ENCODE measurements around the gene SHOC2.

DNA sequence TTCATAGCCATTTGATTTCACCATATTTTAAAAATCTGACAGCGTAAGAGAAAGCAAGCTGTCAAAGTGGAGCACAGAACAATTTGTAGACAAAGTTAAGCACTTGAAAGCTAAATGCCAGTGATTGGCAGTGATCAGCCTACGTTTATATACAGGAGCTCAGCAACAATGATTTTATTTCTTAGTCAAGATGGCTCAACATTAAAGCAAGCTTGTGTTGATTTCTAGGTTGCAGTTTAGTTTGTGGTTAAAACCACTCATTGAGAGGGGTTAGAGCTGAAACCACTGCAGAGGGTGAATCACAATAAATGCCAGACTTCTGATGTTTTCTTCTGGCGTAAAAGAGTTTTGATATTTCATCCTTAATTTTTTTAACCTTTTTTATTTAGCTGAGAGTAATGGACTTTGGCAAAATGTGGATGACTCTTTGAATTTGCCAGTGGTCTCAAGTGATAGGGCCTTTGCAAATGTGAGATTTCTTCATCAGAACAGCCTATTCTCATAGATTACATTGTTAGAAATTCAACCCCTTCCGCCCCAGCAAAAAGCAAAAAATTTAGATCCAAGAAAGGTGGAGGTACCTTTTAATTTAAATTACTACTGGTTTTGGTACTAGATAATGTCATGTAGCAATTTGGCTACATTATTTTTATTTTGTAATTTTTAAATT, 73.8 kb downstream of the SHOC2 start:
- TF ChIP-seq TAF1 (IDR thresholded peaks at IDR 0.05; ENCODE audit: borderline replicate concordance, low read depth, low read length): no peak
- no peak for TF ChIP-seq POLR2A (IDR thresholded peaks at IDR 0.05; ENCODE audit: low read depth, low read length)

All from GM12892 (cell line).